Fibroblast of skin of left quadriceps (primary cell): Measurements from ENCODE around the gene PINLYP.
A peak's percentile ranks its signal among the peaks of the same experiment; 100 is the strongest.

Experiments used
- DNase-seq, 2 experiments: peaks; one replicate each; pipeline ENCODE4 v3.0.0-alpha.2; 2013; ENCODE audit warnings: low read depth in 2 of 2

PINLYP gene

GRCh38 chr19:43605875-43606568, 30.4 kb downstream of the PINLYP start:
- no peak for DNase-seq

GRCh38 chr19:43606569-43607229, 31.1 kb downstream of the PINLYP start:
- no peak for DNase-seq

GRCh38 chr19:43607238-43608205, 31.9 kb downstream of the PINLYP start:
- no peak for DNase-seq

GRCh38 chr19:43609872-43610271, 34.3 kb downstream of the PINLYP start:
- no peak for DNase-seq

- DNase-seq: no peak
Measured at GRCh38 chr19:43610493-43610892, 34.9 kb downstream of the PINLYP start.

- DNase-seq: no peak
Measured at GRCh38 chr19:43611788-43612187, 36.2 kb downstream of the PINLYP start, which contains the start of gene SRRM5. Gene SRRM5 (plus strand): TSS chr19:43612088. CDS start chr19:43612122, 34 bp downstream.

- DNase-seq: no peak
Measured at GRCh38 chr19:43612374-43612773, 36.8 kb downstream of the PINLYP start.

GRCh38 chr19:43616306-43616705, 40.7 kb downstream of the PINLYP start:
- no peak for DNase-seq

- no peak for DNase-seq
Measured at GRCh38 chr19:43616954-43617353, 41.4 kb downstream of the PINLYP start.

GRCh38 chr19:43618921-43619261, 43.3 kb downstream of the PINLYP start:
- DNase-seq: no peak

GRCh38 chr19:43619262-43620060, 43.9 kb downstream of the PINLYP start, which contains the start of gene ZNF428:
Gene ZNF428 (minus strand): TSS chr19:43619629. CDS start chr19:43614304, 5,325 bp downstream.
- DNase-seq: peak; percentile 78 to 80

GRCh38 chr19:43620061-43621001, 44.7 kb downstream of the PINLYP start:
- no peak for DNase-seq

- DNase-seq: no peak
Measured at GRCh38 chr19:43622070-43622469, 46.5 kb downstream of the PINLYP start.

GRCh38 chr19:43622956-43623355, 47.4 kb downstream of the PINLYP start:
- no peak for DNase-seq

GRCh38 chr19:43623889-43624670, 48.5 kb downstream of the PINLYP start:
- DNase-seq: no peak

GRCh38 chr19:43624933-43625332, 49.3 kb downstream of the PINLYP start:
- DNase-seq: no peak

GRCh38 chr19:43625918-43626579, 50.4 kb downstream of the PINLYP start:
- no peak for DNase-seq

GRCh38 chr19:43626838-43627237, 51.2 kb downstream of the PINLYP start:
- DNase-seq: no peak
